Psoas muscle (tissue), 8 donors: ENCODE data around the gene DUSP8. TPM values are rescaled to one million over a fixed set of nuclear protein-coding genes. Genes with fewer than 3 reads are reported as not detected.

Source experiments
- ATAC-seq, 4 donors: fragments of 200-7000 bp; cut with Tn5 transposase; one replicate each; pipeline ENCODE4 v1.9.1; 2020; ENCODE audit warnings: moderate library complexity in 3 of 4, mild to moderate bottlenecking in 2 of 4
- DNase-seq, 2 donors: peaks; one replicate each; pipeline ENCODE4 v3.0.0-alpha.2; 2020
- H3K27ac ChIP-seq: fragments of 200-600 bp; one replicate; pipeline ENCODE4 v1.8.0; 2022
- H3K27me3 ChIP-seq, 3 donors: fragments of 200-600 bp in 1 of 3; one replicate each; pipeline versions ENCODE4 v1.6.1 to v1.8.0; 2013 to 2022; ENCODE audit warnings: low read length in 2 of 3, mild to moderate bottlenecking in 2 of 3, moderate library complexity in 1 of 3; ENCODE audit not compliant: insufficient read depth in 3 of 3
- H3K36me3 ChIP-seq, 2 donors: fragments of 200-600 bp in 1 of 2; one replicate each; pipeline versions ENCODE4 v1.6.1 to v1.8.0; 2013 to 2022; ENCODE audit warnings: low read depth in 1 of 2, mild to moderate bottlenecking in 1 of 2, moderate library complexity in 1 of 2; ENCODE audit not compliant: insufficient read depth in 1 of 2
- H3K4me1 ChIP-seq: fragments of 200-600 bp; one replicate; pipeline ENCODE4 v1.8.0; 2022
- H3K4me3 ChIP-seq: fragments of 200-600 bp; one replicate; pipeline ENCODE4 v1.8.0; 2022; ENCODE audit warnings: mild to moderate bottlenecking
- H3K9me3 ChIP-seq: fragments of 200-600 bp; one replicate; pipeline ENCODE4 v1.8.0; 2022
- CTCF ChIP-seq: fragments of 200-600 bp; IDR thresholded peaks from one replicate; pipeline ENCODE4 v1.8.0; 2022; ENCODE audit warnings: antibody characterized with exemption
- WGBS, 3 donors: extraction: QIAGEN DNeasy Blood & Tissue Kit; methylation state at CpG; one replicate each; pipeline versions ENCODE4 v1.1.6 to v1.1.7; 2013; 5-methylcytosine and 5-hydroxymethylcytosine counted together
- intact Hi-C, 2 donors: fragments of 100-400 bp; cut with DNase I; formaldehyde crosslinking; loops; one replicate each; pipeline versions ENCODE4 v1.11.0 to v1.14.2; 2022
- polyA plus RNA-seq, 3 donors: library from polyadenylated mRNA; stranded (reverse); fragments of 200-250 nt; gene quantifications; one replicate each; pipeline ENCODE4 v1.2.3, GENCODE V29; 2013
- total RNA-seq, 4 donors: library from RNA; stranded (reverse); fragmentation: NEBNext Ultra II Directional in 2 of 4; extraction: Animal tissue kit (Norgen Biotek cat#: 25700) in 2 of 4; gene quantifications; one replicate each; pipeline versions ENCODE4 v1.2.1 to v1.2.4, GENCODE V29; 2021 to 2023
- donor health status: healthy with polysubstance abuse.
- donor health status: DM: no; HTN: no; CAD: no; lungs with moderate emphysema.
- donor health status: Bipolar disorder and iron deficiency.
- donor health status: healthy.
- donor health status: DM: yes; HTN: yes; CAD: no.
- donor health status: DM: no; HTN: no; CAD: no.
- donor health status: DM: no; HTN: no; CAD: no.
- donor health status: DM: yes; HTN: yes; CAD: no.

DUSP8 gene
- total and polyA plus RNA-seq, 7 donors = 1.0 to 15.2 (median 9.9) TPM

GRCh38 chr11:1504138-1504537 lies 67.9 kb downstream of the DUSP8 start:
- WGBS, 3 donors = 27 to 52% (median 39%) methylated on average over 9 of the region's 9 CpGs
- Histone ChIP-seq H3K27ac (peak overlapping the region; percentile 39), H3K4me1 (peaks cover 77% of the 10 kb centered on the region), H3K36me3 (no peaks in the 10 kb centered on the region), H3K4me3 (no peak overlapping the region), H3K27me3 (no peaks in the 10 kb centered on the region), H3K9me3 (no peaks in the 10 kb centered on the region)
- peak in 3 of 4 donors; percentile 3 to 15 (median 7) for ATAC-seq
- TF ChIP-seq CTCF = no peak
- intact Hi-C loops = loop anchor here in 1 of 2 donors (10.0 kb wide), 1 partner anchor 229 kb away; no protein-coding TSS in a partner anchor
- DNase-seq = peak in 1 of 2 donors; percentile 48

Other genes starting within 250 kb of the DUSP8 start
- under 1 TPM; 0.19 to 0.47 (median 0.29) TPM for gene BRSK2, start 182.3 kb downstream of the DUSP8 start, total RNA-seq
- under 1 TPM; 0.26 to 0.78 (median 0.44) TPM for gene BRSK2, start 182.3 kb downstream of the DUSP8 start, polyA plus RNA-seq
- 10 to 100 TPM; 44.5 to 58.7 (median 52.4) TPM for gene MOB2, start 85.5 kb downstream of the DUSP8 start, total RNA-seq
- gene MOB2, start 85.5 kb downstream of the DUSP8 start, polyA plus RNA-seq = 10 to 100 TPM; 52.6 to 75.1 (median 74.2) TPM
- not detected for gene KRTAP5-1, start 13.0 kb upstream of the DUSP8 start, total RNA-seq
- not detected for gene KRTAP5-1, start 13.0 kb upstream of the DUSP8 start, polyA plus RNA-seq
- not detected for gene KRTAP5-2, start 26.0 kb upstream of the DUSP8 start, total RNA-seq
- gene KRTAP5-2, start 26.0 kb upstream of the DUSP8 start, polyA plus RNA-seq = not detected
- gene KRTAP5-3, start 36.2 kb upstream of the DUSP8 start, total RNA-seq = not detected
- not detected for gene KRTAP5-3, start 36.2 kb upstream of the DUSP8 start, polyA plus RNA-seq
- gene KRTAP5-4, start 49.9 kb upstream of the DUSP8 start, total RNA-seq = not detected
- gene KRTAP5-4, start 49.9 kb upstream of the DUSP8 start, polyA plus RNA-seq = not detected
- gene KRTAP5-5, start 57.5 kb upstream of the DUSP8 start, total RNA-seq = not detected
- not detected for gene KRTAP5-5, start 57.5 kb upstream of the DUSP8 start, polyA plus RNA-seq
- gene KRTAP5-6, start 124.9 kb upstream of the DUSP8 start, total RNA-seq = not detected
- gene KRTAP5-6, start 124.9 kb upstream of the DUSP8 start, polyA plus RNA-seq = not detected
- gene IFITM10, start 178.3 kb upstream of the DUSP8 start, total RNA-seq = 1 to 10 TPM; 1.6 to 6.1 (median 2.7) TPM
- 1 to 10 TPM in 1 of 3 donors, under 1 TPM in 2; 0.70 to 1.2 (median 0.83) TPM for gene IFITM10, start 178.3 kb upstream of the DUSP8 start, polyA plus RNA-seq
- 100 to 1,000 TPM; 343 to 950 (median 608) TPM for gene CTSD, start 191.7 kb upstream of the DUSP8 start, total RNA-seq
- 1,000 to 10,000 TPM in 2 of 3 donors, 100 to 1,000 TPM in 1; 674 to 1,317 (median 1,217) TPM for gene CTSD, start 191.7 kb upstream of the DUSP8 start, polyA plus RNA-seq